ENCODE data around the gene RAD51B.

The RAD51B gene

DNA sequence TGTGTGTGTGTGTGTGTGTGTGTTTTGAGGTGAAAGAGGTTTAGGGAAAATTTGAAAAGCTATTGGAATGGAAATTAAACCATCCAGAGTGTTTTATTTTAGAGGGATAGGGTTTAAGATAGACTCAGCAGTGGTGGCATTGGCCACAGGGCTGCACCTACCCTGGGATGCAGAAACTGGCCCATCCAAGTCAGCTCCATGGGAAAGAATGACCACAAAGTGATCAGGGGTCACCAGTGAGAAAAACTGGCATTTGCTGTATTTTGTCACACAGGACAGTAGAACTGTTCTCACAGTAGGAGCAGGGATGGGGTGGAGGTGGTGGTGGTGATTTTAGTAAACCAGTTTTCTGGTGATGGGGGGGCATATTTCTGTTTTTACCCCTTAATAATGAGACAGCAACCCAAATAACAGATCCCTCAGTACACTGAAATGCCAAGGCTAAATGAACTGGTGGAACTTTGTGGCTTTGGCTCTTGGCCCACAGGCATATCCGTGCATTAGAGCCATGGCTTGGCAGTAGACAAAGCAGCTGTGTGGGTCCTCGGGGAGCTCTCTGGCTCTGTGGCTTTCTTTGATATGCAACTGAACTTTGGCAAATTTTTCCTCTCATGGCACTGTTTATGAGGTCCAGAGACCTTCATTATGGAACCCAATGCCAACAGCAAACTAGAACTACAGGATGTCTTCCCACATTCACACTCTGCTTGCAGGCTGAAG lies 625.0 kb downstream of the RAD51B start:
- Histone ChIP-seq H3K27ac (ENCODE audit: low read depth, low read length) (no peak overlapping the region), H3K4me1 (ENCODE audit: control insufficient read depth in 5 of 5, insufficient read depth in 5 of 5, low read length in 5 of 5) (peaks cover 5 to 27% (median 18%) of the 10 kb centered on the region in 5 donors), H3K4me3 (ENCODE audit: low read depth in 1 of 5, low read length in 5 of 5) (no peak overlapping the region)

DNA sequence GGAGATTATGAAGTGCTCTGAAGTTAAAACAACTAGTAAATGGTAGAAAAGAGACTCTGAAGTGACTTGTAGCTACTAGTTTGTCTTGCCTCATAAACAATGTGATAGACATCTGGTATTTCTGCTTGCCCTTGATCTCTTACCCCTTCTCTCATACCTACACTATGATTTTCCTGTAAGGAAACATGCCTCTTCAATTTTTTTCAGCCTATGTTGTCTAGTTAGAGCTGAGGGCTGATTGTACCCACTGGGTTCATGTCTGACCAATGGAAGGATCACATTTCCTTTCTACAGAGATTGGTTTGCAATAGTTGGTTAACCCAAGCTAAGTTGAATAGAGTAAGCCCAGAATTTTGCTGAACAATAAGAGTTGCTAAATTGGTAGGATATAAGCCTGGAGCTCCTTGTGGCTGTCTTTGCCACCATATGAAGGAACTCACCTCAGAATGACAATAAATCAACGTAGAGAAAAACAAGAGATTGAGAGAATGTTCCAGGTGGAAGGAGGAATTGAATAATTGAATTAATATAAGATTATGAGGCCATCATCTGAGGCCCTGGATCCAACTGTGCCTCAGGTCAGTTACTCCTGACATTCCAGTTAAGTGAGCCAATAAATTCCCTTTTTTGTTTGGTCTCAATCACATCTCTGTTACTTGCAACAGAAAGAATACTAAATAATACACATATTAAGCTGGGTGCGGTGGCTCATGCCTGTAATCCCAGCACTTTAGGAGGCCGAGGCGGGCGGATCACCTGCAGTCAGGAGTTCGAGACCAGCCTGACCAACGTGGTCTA lies 626.9 kb downstream of the RAD51B start:
- H3K4me3 ChIP-seq (ENCODE audit: low read depth in 1 of 5, low read length in 5 of 5): no peak overlapping the region
- no peaks in the 10 kb centered on the region for H3K36me3 ChIP-seq (ENCODE audit: control insufficient read depth in 5 of 5, insufficient read depth in 5 of 5, low read length in 5 of 5)
- H3K9ac ChIP-seq (ENCODE audit: low read length in 5 of 5): no peak overlapping the region
- no peaks in the 10 kb centered on the region for H3K9me3 ChIP-seq (ENCODE audit: control insufficient read depth in 5 of 5, low read length in 5 of 5)
- peaks cover 7 to 41% (median 36%) of the 10 kb centered on the region in 5 donors for H3K4me1 ChIP-seq (ENCODE audit: control insufficient read depth in 5 of 5, insufficient read depth in 5 of 5, low read length in 5 of 5)
- no peak overlapping the region for H3K27ac ChIP-seq (ENCODE audit: low read depth, low read length)
- H3K27me3 ChIP-seq (ENCODE audit: control insufficient read depth in 5 of 5, insufficient read depth in 4 of 5, low read length in 5 of 5): no peaks in the 10 kb centered on the region

More for the DNA sequence above, 625.0 kb downstream of the RAD51B start:
- Histone ChIP-seq H3K27me3 (ENCODE audit: control insufficient read depth in 5 of 5, insufficient read depth in 4 of 5, low read length in 5 of 5) (no peaks in the 10 kb centered on the region), H3K9me3 (ENCODE audit: control insufficient read depth in 5 of 5, low read length in 5 of 5) (no peaks in the 10 kb centered on the region), H3K36me3 (ENCODE audit: control insufficient read depth in 5 of 5, insufficient read depth in 5 of 5, low read length in 5 of 5) (no peaks in the 10 kb centered on the region), H3K9ac (ENCODE audit: low read length in 5 of 5) (no peak overlapping the region)

DNA sequence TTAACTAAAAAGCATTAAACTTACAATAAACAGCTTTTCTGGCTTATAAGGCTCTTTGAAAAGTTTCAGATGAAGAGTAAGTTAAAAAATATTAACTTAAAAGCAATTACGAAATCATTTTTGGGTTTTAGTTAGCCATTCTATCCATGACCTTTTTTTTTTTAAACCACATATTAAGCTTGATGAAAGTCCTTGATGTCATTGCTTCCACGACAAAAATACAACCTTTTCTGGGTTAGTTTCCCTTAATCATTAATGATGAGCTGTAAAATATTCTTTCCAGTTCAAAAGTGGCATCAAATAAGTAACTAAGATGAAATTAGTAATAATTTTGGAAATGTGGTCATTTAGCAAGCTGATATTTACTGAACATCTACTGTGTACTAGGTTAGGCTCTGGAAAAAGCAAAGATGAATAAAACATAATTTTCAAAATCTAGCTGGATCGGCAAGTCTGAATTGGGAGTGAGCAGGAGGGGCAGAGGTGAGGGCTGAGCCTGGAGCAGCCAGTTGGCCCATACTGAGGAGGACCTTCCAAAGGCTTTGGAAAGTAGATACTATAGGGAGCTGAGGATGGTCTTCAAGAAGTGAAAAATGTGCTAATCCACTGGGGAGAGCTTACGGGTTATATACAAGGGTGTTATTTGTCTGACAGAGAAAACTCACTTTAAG lies 628.1 kb downstream of the RAD51B start:
- no peak overlapping the region for H3K27ac ChIP-seq (ENCODE audit: low read depth, low read length)
- no peaks in the 10 kb centered on the region for H3K27me3 ChIP-seq (ENCODE audit: control insufficient read depth in 5 of 5, insufficient read depth in 4 of 5, low read length in 5 of 5)
- H3K9ac ChIP-seq (ENCODE audit: low read length in 5 of 5): no peak overlapping the region
- H3K9me3 ChIP-seq (ENCODE audit: control insufficient read depth in 5 of 5, low read length in 5 of 5): no peaks in the 10 kb centered on the region
- H3K4me3 ChIP-seq (ENCODE audit: low read depth in 1 of 5, low read length in 5 of 5): no peak overlapping the region
- no peaks in the 10 kb centered on the region for H3K36me3 ChIP-seq (ENCODE audit: control insufficient read depth in 5 of 5, insufficient read depth in 5 of 5, low read length in 5 of 5)
- peaks cover 7 to 45% (median 44%) of the 10 kb centered on the region in 5 donors for H3K4me1 ChIP-seq (ENCODE audit: control insufficient read depth in 5 of 5, insufficient read depth in 5 of 5, low read length in 5 of 5)

DNA sequence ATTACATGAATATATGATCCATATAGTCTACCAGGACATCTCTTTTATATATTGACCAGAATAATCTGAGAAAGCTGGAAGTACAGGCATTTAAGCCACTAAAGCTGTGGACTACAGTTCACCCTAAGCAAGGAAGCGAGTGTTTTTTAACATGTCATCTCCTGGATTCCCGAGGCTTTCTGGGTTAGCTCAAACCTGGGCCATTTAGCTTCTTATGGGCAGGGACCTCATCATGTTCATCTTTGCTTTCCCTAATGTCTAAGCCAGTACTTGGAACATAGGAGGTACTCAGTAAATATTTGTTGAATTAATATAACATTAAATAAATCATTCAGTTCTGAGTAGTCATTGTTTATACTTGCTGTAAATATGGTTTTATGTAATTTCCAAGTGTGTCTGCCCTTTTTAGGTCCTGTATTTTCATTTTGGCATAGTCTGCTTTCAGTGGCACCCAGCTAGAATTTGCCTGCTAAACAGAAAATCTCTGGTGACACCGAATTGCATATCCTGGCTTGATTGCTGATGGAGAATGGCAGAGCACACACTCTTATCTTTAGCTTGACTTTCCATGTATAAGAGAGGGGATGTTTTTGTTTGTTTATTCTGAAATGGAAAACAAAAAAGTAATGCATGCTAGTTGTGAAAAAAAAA lies 628.8 kb downstream of the RAD51B start:
- no peaks in the 10 kb centered on the region for H3K27me3 ChIP-seq (ENCODE audit: control insufficient read depth in 5 of 5, insufficient read depth in 4 of 5, low read length in 5 of 5)
- no peak overlapping the region for H3K4me3 ChIP-seq (ENCODE audit: low read depth in 1 of 5, low read length in 5 of 5)
- no peak overlapping the region for H3K27ac ChIP-seq (ENCODE audit: low read depth, low read length)
- no peak overlapping the region for H3K9ac ChIP-seq (ENCODE audit: low read length in 5 of 5)
- H3K4me1 ChIP-seq (ENCODE audit: control insufficient read depth in 5 of 5, insufficient read depth in 5 of 5, low read length in 5 of 5): peaks cover 7 to 45% (median 44%) of the 10 kb centered on the region in 5 donors
- H3K9me3 ChIP-seq (ENCODE audit: control insufficient read depth in 5 of 5, low read length in 5 of 5): no peaks in the 10 kb centered on the region
- H3K36me3 ChIP-seq (ENCODE audit: control insufficient read depth in 5 of 5, insufficient read depth in 5 of 5, low read length in 5 of 5): no peaks in the 10 kb centered on the region

DNA sequence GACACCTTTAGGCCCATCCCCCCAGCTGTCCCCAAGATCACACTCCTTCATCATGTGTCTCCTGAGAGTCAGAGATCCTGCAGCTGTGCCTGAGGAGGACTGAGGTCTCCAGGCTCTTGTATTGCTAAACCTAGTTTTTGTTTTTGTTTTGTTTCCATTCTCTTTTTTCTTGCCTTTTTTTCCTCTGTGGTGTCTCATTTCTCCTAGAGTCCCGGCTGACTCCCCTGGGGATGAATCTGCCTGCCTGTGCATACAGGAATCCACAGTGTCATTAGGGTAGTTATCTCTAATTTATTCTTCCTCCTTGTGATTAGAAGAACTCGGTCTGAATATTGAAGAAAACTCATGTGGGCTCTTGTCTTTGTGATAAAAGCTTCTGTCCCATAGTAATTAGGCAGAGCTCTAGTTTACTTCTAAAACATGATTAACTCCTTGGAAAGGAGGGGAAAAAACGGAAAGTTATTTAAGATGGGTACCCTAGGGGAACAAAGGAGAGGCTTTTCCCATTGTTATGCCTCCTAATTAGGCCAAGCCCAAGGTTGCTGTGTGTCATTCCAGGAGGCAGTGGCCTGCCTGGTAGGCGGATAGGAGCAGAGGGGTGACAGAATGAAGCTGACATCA lies 630.1 kb downstream of the RAD51B start:
- Histone ChIP-seq H3K9ac (ENCODE audit: low read length in 5 of 5) (peak overlapping the region in 1 of 5 donors; percentile 13), H3K36me3 (ENCODE audit: control insufficient read depth in 5 of 5, insufficient read depth in 5 of 5, low read length in 5 of 5) (no peaks in the 10 kb centered on the region), H3K4me3 (ENCODE audit: low read depth in 1 of 5, low read length in 5 of 5) (no peak overlapping the region), H3K4me1 (ENCODE audit: control insufficient read depth in 5 of 5, insufficient read depth in 5 of 5, low read length in 5 of 5) (peaks cover 6 to 39% (median 32%) of the 10 kb centered on the region in 5 donors), H3K27me3 (ENCODE audit: control insufficient read depth in 5 of 5, insufficient read depth in 4 of 5, low read length in 5 of 5) (no peaks in the 10 kb centered on the region), H3K27ac (ENCODE audit: low read depth, low read length) (peak overlapping the region; percentile 94), H3K9me3 (ENCODE audit: control insufficient read depth in 5 of 5, low read length in 5 of 5) (peaks cover 0 to 4% (median 2%) of the 10 kb centered on the region in 5 donors)

DNA sequence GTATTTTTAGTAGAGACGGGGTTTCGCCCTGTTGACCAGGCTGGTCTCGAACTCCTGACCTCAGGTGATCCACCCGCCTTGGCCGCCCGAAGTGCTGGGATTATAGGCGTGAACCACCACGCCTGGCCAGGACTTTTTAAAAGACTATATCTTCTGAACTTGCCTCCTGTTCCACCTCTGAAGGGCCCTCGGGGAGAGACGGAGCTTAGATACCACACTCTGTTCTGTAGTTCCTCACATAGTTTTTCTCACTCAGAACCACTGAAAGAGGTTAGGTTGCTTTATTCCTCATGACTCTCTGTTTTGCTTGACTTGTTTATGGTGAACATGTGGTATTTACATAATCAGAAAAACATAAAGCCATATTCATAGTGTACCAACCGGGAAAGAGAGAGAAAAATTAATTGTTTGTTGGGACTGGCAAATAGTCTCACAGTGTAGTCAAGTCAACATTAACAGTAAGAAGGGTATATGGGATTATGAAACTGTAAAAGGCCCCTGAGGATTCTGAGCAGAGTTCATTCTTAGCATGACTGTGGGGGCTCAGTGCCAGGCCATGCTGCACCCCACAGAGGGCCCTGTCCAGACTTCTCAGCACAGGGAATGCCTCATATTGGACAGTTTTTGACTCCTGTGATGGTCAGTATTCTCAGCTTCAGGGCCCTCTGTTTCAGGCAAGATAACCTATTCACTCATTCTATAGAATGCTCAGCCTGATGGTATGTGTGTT lies 631.0 kb downstream of the RAD51B start:
- no peaks in the 10 kb centered on the region for H3K27me3 ChIP-seq (ENCODE audit: control insufficient read depth in 5 of 5, insufficient read depth in 4 of 5, low read length in 5 of 5)
- H3K9me3 ChIP-seq (ENCODE audit: control insufficient read depth in 5 of 5, low read length in 5 of 5): peaks cover 0 to 8% (median 6%) of the 10 kb centered on the region in 5 donors
- peaks cover 2 to 31% (median 26%) of the 10 kb centered on the region in 5 donors for H3K4me1 ChIP-seq (ENCODE audit: control insufficient read depth in 5 of 5, insufficient read depth in 5 of 5, low read length in 5 of 5)
- no peak overlapping the region for H3K4me3 ChIP-seq (ENCODE audit: low read depth in 1 of 5, low read length in 5 of 5)
- peak overlapping the region; percentile 94 for H3K27ac ChIP-seq (ENCODE audit: low read depth, low read length)
- no peaks in the 10 kb centered on the region for H3K36me3 ChIP-seq (ENCODE audit: control insufficient read depth in 5 of 5, insufficient read depth in 5 of 5, low read length in 5 of 5)
- peak overlapping the region in 3 of 5 donors; percentile 26 to 63 (median 57) for H3K9ac ChIP-seq (ENCODE audit: low read length in 5 of 5)

DNA sequence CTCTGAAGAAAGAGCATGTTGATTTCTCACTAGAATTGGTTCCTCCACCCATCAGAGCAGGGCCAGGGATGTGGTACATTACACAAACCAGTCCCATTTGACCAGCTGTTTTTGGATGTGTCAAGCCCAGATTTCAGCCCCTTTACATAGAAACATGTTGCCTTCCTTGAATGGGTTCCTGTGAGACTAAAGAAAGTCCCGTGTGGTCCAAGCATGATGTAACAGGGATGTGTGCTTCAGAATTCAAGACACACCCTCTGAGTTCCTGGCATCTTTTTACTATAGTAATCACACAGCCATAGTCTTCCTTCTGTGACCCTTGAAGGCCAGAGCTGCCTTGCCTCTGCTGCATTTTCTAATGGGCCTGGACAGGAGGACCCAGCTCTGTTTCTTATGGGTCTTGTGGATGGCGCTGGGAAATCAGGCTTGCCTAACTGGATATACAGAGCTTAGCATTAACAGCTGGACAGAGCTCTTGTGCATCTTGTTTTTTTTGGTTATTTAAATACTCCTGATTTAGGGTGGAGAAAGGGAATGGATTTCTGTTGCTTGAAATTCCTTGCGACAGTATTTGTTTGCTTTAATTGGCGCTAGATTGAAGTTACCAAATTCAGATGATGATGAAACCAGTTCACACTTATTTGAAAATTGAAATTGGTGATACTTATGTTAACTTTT lies 632.3 kb downstream of the RAD51B start:
- Histone ChIP-seq H3K9me3 (ENCODE audit: control insufficient read depth in 5 of 5, low read length in 5 of 5) (peaks cover 0 to 8% (median 6%) of the 10 kb centered on the region in 5 donors), H3K27ac (ENCODE audit: low read depth, low read length) (peak overlapping the region; percentile 94), H3K4me3 (ENCODE audit: low read depth in 1 of 5, low read length in 5 of 5) (no peak overlapping the region), H3K9ac (ENCODE audit: low read length in 5 of 5) (peak overlapping the region in 2 of 5 donors; percentile 34 to 57), H3K36me3 (ENCODE audit: control insufficient read depth in 5 of 5, insufficient read depth in 5 of 5, low read length in 5 of 5) (no peaks in the 10 kb centered on the region), H3K4me1 (ENCODE audit: control insufficient read depth in 5 of 5, insufficient read depth in 5 of 5, low read length in 5 of 5) (peaks cover 2 to 31% (median 26%) of the 10 kb centered on the region in 5 donors), H3K27me3 (ENCODE audit: control insufficient read depth in 5 of 5, insufficient read depth in 4 of 5, low read length in 5 of 5) (no peaks in the 10 kb centered on the region)

DNA sequence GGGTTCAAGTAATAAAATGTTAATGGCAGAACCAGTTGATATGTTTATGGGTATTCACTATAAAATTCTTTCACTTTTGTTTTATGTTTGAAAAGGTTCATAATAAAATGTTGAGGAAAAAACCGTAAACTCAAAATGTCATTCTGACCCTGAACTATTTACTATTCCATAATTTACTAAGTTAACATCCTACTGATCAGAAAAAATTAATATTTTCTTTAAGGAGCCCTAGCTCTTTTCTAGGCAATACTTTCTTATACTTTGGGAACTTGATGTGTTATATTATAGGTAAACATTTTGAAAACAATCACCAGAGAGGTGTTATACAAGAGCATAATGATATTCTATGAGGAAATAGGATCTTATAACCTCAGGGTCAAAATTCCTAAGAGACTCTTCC lies 638.7 kb downstream of the RAD51B start:
- Histone ChIP-seq H3K4me3 (ENCODE audit: low read depth in 1 of 5, low read length in 5 of 5) (no peak overlapping the region), H3K4me1 (ENCODE audit: control insufficient read depth in 5 of 5, insufficient read depth in 5 of 5, low read length in 5 of 5) (peaks cover 9 to 25% (median 22%) of the 10 kb centered on the region in 5 donors), H3K36me3 (ENCODE audit: control insufficient read depth in 5 of 5, insufficient read depth in 5 of 5, low read length in 5 of 5) (no peaks in the 10 kb centered on the region), H3K27me3 (ENCODE audit: control insufficient read depth in 5 of 5, insufficient read depth in 4 of 5, low read length in 5 of 5) (no peaks in the 10 kb centered on the region), H3K9me3 (ENCODE audit: control insufficient read depth in 5 of 5, low read length in 5 of 5) (peaks cover 0 to 8% (median 6%) of the 10 kb centered on the region in 5 donors), H3K27ac (ENCODE audit: low read depth, low read length) (no peak overlapping the region), H3K9ac (ENCODE audit: low read length in 5 of 5) (no peak overlapping the region)
